HL-60 (cell line): Measurements from ENCODE around the gene HOXB6.

Experiments used
- POLR2AphosphoS5 ChIP-seq: IDR thresholded peaks from 2 replicates; pipeline ENCODE4 v1.6.1; 2012; ENCODE audit warnings: low read depth
- TF ChIP-seq, protein P1 (sequence below): IDR thresholded peaks from one replicate; pipeline ENCODE4 v1.5.1; 2011; ENCODE audit warnings: low read length, control low read depth, inconsistent platforms; ENCODE audit not compliant: insufficient read depth
- TF ChIP-seq, protein P2 (sequence below): IDR thresholded peaks from 2 replicates; pipeline ENCODE4 v1.6.1; 2012; ENCODE audit warnings: low read depth; ENCODE audit not compliant: insufficient replicate concordance

- TF ChIP-seq, protein P1, sequence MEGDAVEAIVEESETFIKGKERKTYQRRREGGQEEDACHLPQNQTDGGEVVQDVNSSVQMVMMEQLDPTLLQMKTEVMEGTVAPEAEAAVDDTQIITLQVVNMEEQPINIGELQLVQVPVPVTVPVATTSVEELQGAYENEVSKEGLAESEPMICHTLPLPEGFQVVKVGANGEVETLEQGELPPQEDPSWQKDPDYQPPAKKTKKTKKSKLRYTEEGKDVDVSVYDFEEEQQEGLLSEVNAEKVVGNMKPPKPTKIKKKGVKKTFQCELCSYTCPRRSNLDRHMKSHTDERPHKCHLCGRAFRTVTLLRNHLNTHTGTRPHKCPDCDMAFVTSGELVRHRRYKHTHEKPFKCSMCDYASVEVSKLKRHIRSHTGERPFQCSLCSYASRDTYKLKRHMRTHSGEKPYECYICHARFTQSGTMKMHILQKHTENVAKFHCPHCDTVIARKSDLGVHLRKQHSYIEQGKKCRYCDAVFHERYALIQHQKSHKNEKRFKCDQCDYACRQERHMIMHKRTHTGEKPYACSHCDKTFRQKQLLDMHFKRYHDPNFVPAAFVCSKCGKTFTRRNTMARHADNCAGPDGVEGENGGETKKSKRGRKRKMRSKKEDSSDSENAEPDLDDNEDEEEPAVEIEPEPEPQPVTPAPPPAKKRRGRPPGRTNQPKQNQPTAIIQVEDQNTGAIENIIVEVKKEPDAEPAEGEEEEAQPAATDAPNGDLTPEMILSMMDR: no peak
- TF ChIP-seq POLR2AphosphoS5: no peak
- TF ChIP-seq, protein P2, sequence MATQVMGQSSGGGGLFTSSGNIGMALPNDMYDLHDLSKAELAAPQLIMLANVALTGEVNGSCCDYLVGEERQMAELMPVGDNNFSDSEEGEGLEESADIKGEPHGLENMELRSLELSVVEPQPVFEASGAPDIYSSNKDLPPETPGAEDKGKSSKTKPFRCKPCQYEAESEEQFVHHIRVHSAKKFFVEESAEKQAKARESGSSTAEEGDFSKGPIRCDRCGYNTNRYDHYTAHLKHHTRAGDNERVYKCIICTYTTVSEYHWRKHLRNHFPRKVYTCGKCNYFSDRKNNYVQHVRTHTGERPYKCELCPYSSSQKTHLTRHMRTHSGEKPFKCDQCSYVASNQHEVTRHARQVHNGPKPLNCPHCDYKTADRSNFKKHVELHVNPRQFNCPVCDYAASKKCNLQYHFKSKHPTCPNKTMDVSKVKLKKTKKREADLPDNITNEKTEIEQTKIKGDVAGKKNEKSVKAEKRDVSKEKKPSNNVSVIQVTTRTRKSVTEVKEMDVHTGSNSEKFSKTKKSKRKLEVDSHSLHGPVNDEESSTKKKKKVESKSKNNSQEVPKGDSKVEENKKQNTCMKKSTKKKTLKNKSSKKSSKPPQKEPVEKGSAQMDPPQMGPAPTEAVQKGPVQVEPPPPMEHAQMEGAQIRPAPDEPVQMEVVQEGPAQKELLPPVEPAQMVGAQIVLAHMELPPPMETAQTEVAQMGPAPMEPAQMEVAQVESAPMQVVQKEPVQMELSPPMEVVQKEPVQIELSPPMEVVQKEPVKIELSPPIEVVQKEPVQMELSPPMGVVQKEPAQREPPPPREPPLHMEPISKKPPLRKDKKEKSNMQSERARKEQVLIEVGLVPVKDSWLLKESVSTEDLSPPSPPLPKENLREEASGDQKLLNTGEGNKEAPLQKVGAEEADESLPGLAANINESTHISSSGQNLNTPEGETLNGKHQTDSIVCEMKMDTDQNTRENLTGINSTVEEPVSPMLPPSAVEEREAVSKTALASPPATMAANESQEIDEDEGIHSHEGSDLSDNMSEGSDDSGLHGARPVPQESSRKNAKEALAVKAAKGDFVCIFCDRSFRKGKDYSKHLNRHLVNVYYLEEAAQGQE: no peak
Observed at GRCh38 chr17:48605991-48606891, 1.5 kb upstream of the HOXB6 start.
